Measurements from ENCODE around the gene GHRH. TPM values are rescaled to one million over a fixed set of nuclear protein-coding genes. Genes with fewer than 3 reads are reported as not detected.
A peak's percentile ranks its signal among the peaks of the same experiment; 100 is the strongest.

GHRH gene
- total RNA-seq, 1 experiment from 2014 or later = not detected

GRCh38 chr20:37230200-37230599 lies 31.4 kb downstream of the GHRH start:
- H4K20me1 ChIP-seq (ENCODE audit: control insufficient read depth, insufficient read depth, insufficient read length) = no peaks in the 10 kb centered on the region
- H2BK20ac ChIP-seq (ENCODE audit: low read depth, low read length, poor library complexity, severe bottlenecking) = no peak overlapping the region
- no peak overlapping the region for H4K91ac ChIP-seq (ENCODE audit: insufficient read length, low read depth, low read length)
- no peak overlapping the region for H4K5ac ChIP-seq (ENCODE audit: insufficient read length, low read depth, low read length)
- no peaks in the 10 kb centered on the region for H3K79me1 ChIP-seq (ENCODE audit: insufficient read depth, low read depth, low read length, poor library complexity, severe bottlenecking)
- no peaks in the 10 kb centered on the region for H3K23me2 ChIP-seq (ENCODE audit: insufficient read length, low read depth, low read length, poor library complexity, severe bottlenecking)
- H3K27ac ChIP-seq (ENCODE audit: insufficient read length, low read depth, low read length) = peak overlapping the region; percentile 10
- H3K27me3 ChIP-seq (ENCODE audit: insufficient read depth, low read length) = no peaks in the 10 kb centered on the region
- H3K14ac ChIP-seq (ENCODE audit: insufficient read depth, low read length) = no peak overlapping the region
- no peaks in the 10 kb centered on the region for H3K79me2 ChIP-seq (ENCODE audit: insufficient read depth, low read length)
- no CpG with 5 or more reads among the region's 6 CpGs for whole genome bisulfite sequencing (ENCODE audit: extremely low coverage, insufficient read length, low lambda C conversion rate)
- peak overlapping the region; percentile 16 to 96 (median 93); a peak in 6 of 7 replicates for H3K27ac Mint-ChIP-seq
- no peak overlapping the region for H3K18ac ChIP-seq (ENCODE audit: insufficient read length, low read depth, low read length)
- peaks cover 46 to 49% of the 10 kb centered on the region in 2 experiments for H3K4me1 Mint-ChIP-seq
- DNase-seq = no peak
- H3K4me3 Mint-ChIP-seq = no peak overlapping the region
- no peak overlapping the region for H2BK5ac ChIP-seq (ENCODE audit: insufficient read length, low read length)
- no peak overlapping the region for H3K9ac ChIP-seq (ENCODE audit: extremely low read depth, insufficient read length, low read length)
- H3T11ph ChIP-seq (ENCODE audit: low read length) = no peak overlapping the region
- H3K27me3 Mint-ChIP-seq (ENCODE audit: low read depth) = no peaks in the 10 kb centered on the region
- H2AK5ac ChIP-seq (ENCODE audit: insufficient read length, low read length) = no peak overlapping the region
- H3K56ac ChIP-seq (ENCODE audit: insufficient read length, low read depth, low read length) = no peak overlapping the region
- no peak overlapping the region for H3K4me2 ChIP-seq (ENCODE audit: insufficient read depth, insufficient read length, low read length)
- H3K23ac ChIP-seq (ENCODE audit: insufficient read length, low read depth, low read length) = no peak overlapping the region
- TF ChIP-seq, protein P1, sequence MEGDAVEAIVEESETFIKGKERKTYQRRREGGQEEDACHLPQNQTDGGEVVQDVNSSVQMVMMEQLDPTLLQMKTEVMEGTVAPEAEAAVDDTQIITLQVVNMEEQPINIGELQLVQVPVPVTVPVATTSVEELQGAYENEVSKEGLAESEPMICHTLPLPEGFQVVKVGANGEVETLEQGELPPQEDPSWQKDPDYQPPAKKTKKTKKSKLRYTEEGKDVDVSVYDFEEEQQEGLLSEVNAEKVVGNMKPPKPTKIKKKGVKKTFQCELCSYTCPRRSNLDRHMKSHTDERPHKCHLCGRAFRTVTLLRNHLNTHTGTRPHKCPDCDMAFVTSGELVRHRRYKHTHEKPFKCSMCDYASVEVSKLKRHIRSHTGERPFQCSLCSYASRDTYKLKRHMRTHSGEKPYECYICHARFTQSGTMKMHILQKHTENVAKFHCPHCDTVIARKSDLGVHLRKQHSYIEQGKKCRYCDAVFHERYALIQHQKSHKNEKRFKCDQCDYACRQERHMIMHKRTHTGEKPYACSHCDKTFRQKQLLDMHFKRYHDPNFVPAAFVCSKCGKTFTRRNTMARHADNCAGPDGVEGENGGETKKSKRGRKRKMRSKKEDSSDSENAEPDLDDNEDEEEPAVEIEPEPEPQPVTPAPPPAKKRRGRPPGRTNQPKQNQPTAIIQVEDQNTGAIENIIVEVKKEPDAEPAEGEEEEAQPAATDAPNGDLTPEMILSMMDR (conservative IDR thresholded peaks at IDR 0.05) = no peak
- H3K9me3 ChIP-seq (ENCODE audit: control insufficient read depth, low read depth, low read length) = no peaks in the 10 kb centered on the region
- no peaks in the 10 kb centered on the region for H3K9me3 Mint-ChIP-seq
- no peak overlapping the region for H2BK120ac ChIP-seq (ENCODE audit: low read depth, low read length, poor library complexity, severe bottlenecking)
- H3K36me3 Mint-ChIP-seq (ENCODE audit: insufficient read depth in 1 of 3, low read depth in 3 of 3) = peaks cover 43 to 94% (median 82%) of the 10 kb centered on the region in 3 experiments; a peak in 6 of 7 replicates
- H2BK15ac ChIP-seq (ENCODE audit: low read depth, low read length) = no peak overlapping the region
- H3K4me1 ChIP-seq (ENCODE audit: insufficient read depth, low read length) = peaks cover 12% of the 10 kb centered on the region
- H4K8ac ChIP-seq (replicated peaks; ENCODE audit: insufficient read length, low read depth, low read length) = no peak overlapping the region
- H2BK12ac ChIP-seq (ENCODE audit: insufficient read length, low read depth, low read length) = no peak overlapping the region
- no peak overlapping the region for H3K4ac ChIP-seq (ENCODE audit: low read depth, low read length)
- no peak overlapping the region for H2AFZ ChIP-seq (ENCODE audit: low read length)
